Measurements from ENCODE around the gene CEBPZOS. TPM values are rescaled to one million over a fixed set of nuclear protein-coding genes. Genes with fewer than 3 reads are reported as not detected.

The CEBPZOS gene
- total and polyA plus RNA-seq, 7 experiments from 2014 or later = 26.9 to 58.8 (median 40.7) TPM

GRCh38 chr2:37232131-37232933 lies 36.0 kb downstream of the CEBPZOS start:
- Histone ChIP-seq H3K4me3 (ENCODE audit: low read length) (peak overlapping the region; percentile 84), H3K4me1 (ENCODE audit: control insufficient read depth in 2 of 2, insufficient read depth in 2 of 2, low read length in 2 of 2) (peaks cover 27 to 32% of the 10 kb centered on the region in 2 donors), H3K27ac (ENCODE audit: low read depth, low read length) (peak overlapping the region; percentile 93), H3K36me3 (ENCODE audit: control insufficient read depth in 2 of 3, insufficient read depth in 3 of 3, low read length in 3 of 3) (peaks cover 0 to 34% (median 12%) of the 10 kb centered on the region in 3 experiments), H3K9me3 (ENCODE audit: control insufficient read depth in 2 of 3, low read length in 3 of 3) (no peaks in the 10 kb centered on the region), H3K27me3 (ENCODE audit: control insufficient read depth in 2 of 2, insufficient read depth in 2 of 2, low read length in 2 of 2) (no peaks in the 10 kb centered on the region)
- Mint-ChIP-seq H3K4me3 (no peak overlapping the region), H3K9me3 (no peaks in the 10 kb centered on the region), H3K27me3 (no peaks in the 10 kb centered on the region), H3K36me3 (peaks cover 5 to 26% (median 22%) of the 10 kb centered on the region in 5 donors), H3K4me1 (peaks cover 21 to 45% (median 34%) of the 10 kb centered on the region in 7 donors), H3K27ac (no peak overlapping the region)
- no peak for ATAC-seq
- ChIA-PET CTCF (interaction anchor here (0.5 to 1.1 kb wide), 2 partner anchors 10 to 314 kb away, joined by 3 to 5 read pairs; no protein-coding TSS in a partner anchor), POLR2A (interaction anchor here (0.7 to 2.2 kb wide), 10 partner anchors 12 to 1519 kb away, joined by 3 to 14 read pairs (median 3); partner anchors contain the start of gene SRSF7)
- DNase-seq = peak in 1 of 9 donors; percentile 32
- intact Hi-C loops (cut with micrococcal nuclease) = loop anchor here in 1 of 2 donors (5.0 kb wide), 2 partner anchors 145 to 160 kb away; no protein-coding TSS in a partner anchor

- CTCF ChIA-PET = no interaction called here
- POLR2A ChIA-PET = interaction anchor here (1.1 to 2.1 kb wide), 2 partner anchors 10 to 11 kb away, joined by 4 to 10 read pairs; partner anchors contain the start of genes CEBPZ and NDUFAF7
- H3K27ac ChIP-seq (ENCODE audit: low read depth, low read length) = peak overlapping the region; percentile 22
Measured at GRCh38 chr2:37243435-37243834, 47.1 kb downstream of the CEBPZOS start.

DNA sequence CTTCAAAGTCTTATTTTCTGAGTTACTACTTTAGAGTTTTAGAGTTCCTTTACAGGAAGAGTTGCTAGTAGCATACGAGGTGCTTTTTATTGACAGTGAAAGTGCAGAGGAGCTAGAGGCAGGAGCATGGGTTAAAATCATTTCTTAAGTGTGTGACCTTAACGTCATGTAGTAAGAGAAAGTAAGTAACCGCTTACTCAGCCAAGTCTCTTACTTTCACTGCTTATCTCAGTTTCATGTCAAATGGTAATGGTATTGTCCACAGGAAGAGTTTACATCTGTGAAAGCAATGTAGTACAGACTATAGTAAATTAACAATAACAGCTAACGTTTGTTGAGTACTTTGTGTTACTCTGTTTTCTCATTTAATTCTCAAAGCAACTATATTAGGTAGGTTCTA lies 47.7 kb downstream of the CEBPZOS start:
- intact Hi-C loops (cut with micrococcal nuclease) = loop anchor here (2.0 to 10.0 kb wide), 2 partner anchors 13 to 459 kb away; partner anchors contain the start of genes CEBPZ (in 1 of the 2) and NDUFAF7 (in 1 of the 2)
- Histone ChIP-seq H3K27me3 (ENCODE audit: control insufficient read depth in 2 of 2, insufficient read depth in 2 of 2, low read length in 2 of 2) (no peaks in the 10 kb centered on the region), H3K27ac (ENCODE audit: low read depth, low read length) (peak overlapping the region; percentile 8), H3K9me3 (ENCODE audit: control insufficient read depth in 2 of 3, low read length in 3 of 3) (no peaks in the 10 kb centered on the region), H3K4me1 (ENCODE audit: control insufficient read depth in 2 of 2, insufficient read depth in 2 of 2, low read length in 2 of 2) (no peaks in the 10 kb centered on the region), H3K36me3 (ENCODE audit: control insufficient read depth in 2 of 3, insufficient read depth in 3 of 3, low read length in 3 of 3) (peaks cover 5 to 45% (median 28%) of the 10 kb centered on the region in 3 experiments), H3K4me3 (ENCODE audit: low read length) (no peak overlapping the region)
- peaks cover 5 to 41% (median 19%) of the 10 kb centered on the region in 7 donors for H3K4me1 Mint-ChIP-seq
- ChIA-PET CTCF (no interaction called here), POLR2A (interaction anchor here (0.7 to 2.1 kb wide), 4 partner anchors 10 to 47 kb away, joined by 4 to 10 read pairs (median 4); partner anchors contain the start of genes CEBPZ and NDUFAF7)
- H3K36me3 Mint-ChIP-seq = peaks cover 16 to 63% (median 43%) of the 10 kb centered on the region in 5 donors
- peaks cover 0 to 5% (median 0%) of the 10 kb centered on the region in 11 donors for H3K9me3 Mint-ChIP-seq
- H3K27ac Mint-ChIP-seq = peak overlapping the region; percentile 30 to 92 (median 86)
- H3K27me3 Mint-ChIP-seq = no peaks in the 10 kb centered on the region
- peak overlapping the region in 3 of 10 donors; percentile 7 to 58 (median 54) for H3K4me3 Mint-ChIP-seq
- peak; percentile 63 for ATAC-seq
- peak in 2 of 9 donors; percentile 15 to 19 for DNase-seq

More at GRCh38 chr2:37243435-37243834, 47.1 kb downstream of the CEBPZOS start:
- Mint-ChIP-seq H3K27me3 (no peaks in the 10 kb centered on the region), H3K4me3 (peak overlapping the region in 4 of 10 donors; percentile 7 to 58 (median 31)), H3K4me1 (peaks cover 5 to 41% (median 19%) of the 10 kb centered on the region in 7 donors), H3K27ac (peak overlapping the region; percentile 3 to 92 (median 86)), H3K36me3 (peaks cover 16 to 63% (median 47%) of the 10 kb centered on the region in 5 donors), H3K9me3 (peaks cover 0 to 5% (median 0%) of the 10 kb centered on the region in 11 donors)
- H3K4me1 ChIP-seq (ENCODE audit: control insufficient read depth in 2 of 2, insufficient read depth in 2 of 2, low read length in 2 of 2) = no peaks in the 10 kb centered on the region
- peak; percentile 85 for ATAC-seq
- H3K36me3 ChIP-seq (ENCODE audit: control insufficient read depth in 2 of 3, insufficient read depth in 3 of 3, low read length in 3 of 3) = peaks cover 5 to 47% (median 28%) of the 10 kb centered on the region in 3 experiments
- H3K9me3 ChIP-seq (ENCODE audit: control insufficient read depth in 2 of 3, low read length in 3 of 3) = no peaks in the 10 kb centered on the region
- H3K4me3 ChIP-seq (ENCODE audit: low read length) = no peak overlapping the region
- intact Hi-C loops (cut with micrococcal nuclease) = loop anchor here in 1 of 2 donors (10.0 kb wide), 1 partner anchor 459 kb away; no protein-coding TSS in a partner anchor
- no peaks in the 10 kb centered on the region for H3K27me3 ChIP-seq (ENCODE audit: control insufficient read depth in 2 of 2, insufficient read depth in 2 of 2, low read length in 2 of 2)
- DNase-seq = peak in 5 of 9 donors; percentile 25 to 62 (median 45)

GRCh38 chr2:37244755-37245154 lies 48.5 kb downstream of the CEBPZOS start:
- H3K9me3 Mint-ChIP-seq = peaks cover 0 to 5% (median 0%) of the 10 kb centered on the region in 11 donors
- peaks cover 5 to 46% (median 28%) of the 10 kb centered on the region in 3 experiments for H3K36me3 ChIP-seq (ENCODE audit: control insufficient read depth in 2 of 3, insufficient read depth in 3 of 3, low read length in 3 of 3)
- no peaks in the 10 kb centered on the region for H3K27me3 Mint-ChIP-seq
- peak overlapping the region in 4 of 9 donors; percentile 8 to 88 (median 38) for H3K27ac Mint-ChIP-seq
- H3K4me3 Mint-ChIP-seq = no peak overlapping the region
- no peak overlapping the region for H3K27ac ChIP-seq (ENCODE audit: low read depth, low read length)
- ATAC-seq = no peak
- H3K36me3 Mint-ChIP-seq = peaks cover 16 to 67% (median 37%) of the 10 kb centered on the region in 5 donors
- peaks cover 5 to 41% (median 19%) of the 10 kb centered on the region in 7 donors for H3K4me1 Mint-ChIP-seq
- DNase-seq = no peak
- intact Hi-C loops (cut with micrococcal nuclease) = loop anchor here (2.0 to 10.0 kb wide), 2 partner anchors 14 to 460 kb away; partner anchors contain the start of genes CEBPZ (in 1 of the 2) and NDUFAF7 (in 1 of the 2)
- H3K9me3 ChIP-seq (ENCODE audit: control insufficient read depth in 2 of 3, low read length in 3 of 3) = no peaks in the 10 kb centered on the region
- POLR2A ChIA-PET = interaction anchor here (1.2 to 2.1 kb wide), 2 partner anchors 10 to 13 kb away, joined by 5 to 10 read pairs; partner anchors contain the start of genes CEBPZ and NDUFAF7
- H3K27me3 ChIP-seq (ENCODE audit: control insufficient read depth in 2 of 2, insufficient read depth in 2 of 2, low read length in 2 of 2) = no peaks in the 10 kb centered on the region
- H3K4me1 ChIP-seq (ENCODE audit: control insufficient read depth in 2 of 2, insufficient read depth in 2 of 2, low read length in 2 of 2) = no peaks in the 10 kb centered on the region
- CTCF ChIA-PET = no interaction called here
- H3K4me3 ChIP-seq (ENCODE audit: low read length) = no peak overlapping the region

- Mint-ChIP-seq H3K27me3 (no peaks in the 10 kb centered on the region), H3K36me3 (peaks cover 16 to 65% (median 32%) of the 10 kb centered on the region in 5 donors), H3K4me1 (peaks cover 5 to 34% (median 18%) of the 10 kb centered on the region in 7 donors), H3K4me3 (no peak overlapping the region), H3K27ac (no peak overlapping the region), H3K9me3 (peaks cover 0 to 5% (median 0%) of the 10 kb centered on the region in 11 donors)
- peaks cover 5 to 46% (median 28%) of the 10 kb centered on the region in 3 experiments for H3K36me3 ChIP-seq (ENCODE audit: control insufficient read depth in 2 of 3, insufficient read depth in 3 of 3, low read length in 3 of 3)
- no peaks in the 10 kb centered on the region for H3K4me1 ChIP-seq (ENCODE audit: control insufficient read depth in 2 of 2, insufficient read depth in 2 of 2, low read length in 2 of 2)
- ChIA-PET CTCF (interaction anchor here (0.8 kb wide), 1 partner anchor 144 kb away, joined by 3 read pairs; no protein-coding TSS in a partner anchor), POLR2A (no interaction called here)
- H3K27ac ChIP-seq (ENCODE audit: low read depth, low read length) = no peak overlapping the region
- ATAC-seq (no peak), DNase-seq (no peak)
- H3K27me3 ChIP-seq (ENCODE audit: control insufficient read depth in 2 of 2, insufficient read depth in 2 of 2, low read length in 2 of 2) = no peaks in the 10 kb centered on the region
- no peaks in the 10 kb centered on the region for H3K9me3 ChIP-seq (ENCODE audit: control insufficient read depth in 2 of 3, low read length in 3 of 3)
- intact Hi-C loops (cut with micrococcal nuclease) = loop anchor here in 1 of 2 donors (10.0 kb wide), 1 partner anchor 461 kb away; no protein-coding TSS in a partner anchor
- H3K4me3 ChIP-seq (ENCODE audit: low read length) = no peak overlapping the region
Measured at GRCh38 chr2:37246205-37246604, 49.9 kb downstream of the CEBPZOS start.
